HG02938 (cell line): Measurements from ENCODE around the gene ENGASE.

Experiments
- ATAC-seq: cut with Tn5 transposase; IDR thresholded peaks from one replicate; pipeline ENCODE4 v1.9.1; 2021; ENCODE audit warnings: mild to moderate bottlenecking, moderate library complexity; ENCODE audit not compliant: unreplicated experiment

Gene ENGASE

DNA sequence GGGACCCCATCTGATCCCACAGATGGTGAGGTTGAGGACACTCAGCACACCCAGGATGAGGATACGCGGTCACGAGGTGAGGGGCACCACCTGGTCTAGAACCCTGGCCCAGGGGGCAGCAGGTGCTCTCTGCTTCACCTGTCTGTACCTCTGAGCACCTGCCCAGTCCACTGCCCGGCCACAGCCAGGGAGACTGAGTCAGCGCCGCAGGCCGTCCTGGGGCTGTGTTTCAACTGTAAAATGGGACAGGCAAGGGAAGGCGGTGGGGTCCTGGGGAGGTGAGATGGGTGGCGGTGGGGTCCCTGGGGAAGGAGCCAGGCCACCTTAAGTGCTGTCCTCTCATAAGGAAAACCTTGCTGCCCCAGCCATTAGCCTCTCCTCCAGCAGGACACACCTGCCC lies 60.4 kb downstream of the ENGASE start:
- ATAC-seq: no peak

DNA sequence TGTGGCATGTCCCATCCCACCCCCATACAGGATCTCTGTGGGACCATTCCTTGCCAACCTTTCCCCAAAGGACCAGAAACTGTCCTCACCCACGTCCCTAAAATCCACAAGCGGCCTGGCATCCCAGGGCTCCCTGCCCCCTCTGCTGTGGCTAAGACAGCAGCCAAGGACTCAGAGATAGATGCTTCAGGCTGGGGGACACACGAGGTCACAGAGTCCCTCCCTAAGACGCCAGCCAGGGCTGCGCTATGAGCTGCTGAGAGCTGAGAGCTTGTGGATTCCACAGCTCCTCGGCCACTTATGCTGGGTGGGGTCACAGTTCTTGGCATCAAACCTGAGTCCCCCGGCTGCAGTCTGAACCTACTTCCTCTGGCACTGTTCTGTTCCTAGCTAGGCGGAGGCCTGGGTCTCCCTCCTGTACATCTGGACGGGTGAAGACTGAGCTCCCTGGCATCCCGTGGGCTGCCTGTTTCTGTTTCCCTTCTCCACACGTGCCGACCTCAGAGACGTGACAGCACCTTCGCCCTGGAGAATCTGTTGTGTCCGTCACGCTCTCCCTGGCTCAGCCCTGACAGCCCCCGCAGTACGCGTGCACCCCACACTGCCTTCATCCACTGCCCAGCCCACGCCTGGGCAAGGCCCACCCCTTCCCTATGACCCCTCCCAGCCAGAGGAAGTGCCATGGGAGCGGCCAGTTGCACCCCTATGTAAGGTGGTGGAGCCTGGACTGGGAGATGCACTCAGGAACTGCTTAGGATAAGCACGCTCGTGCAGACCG lies 61.2 kb downstream of the ENGASE start:
- ATAC-seq: no peak
